BLaER1 treated with 17β-estradiol and CSF1 and Interleukin-3, amounts not matched to agents 10 nM and 100 nM (cell line): Measurements from ENCODE around the gene DNPEP.

ENCODE experiments used
- H3K27ac ChIP-seq, 11 experiments: shearing (Covaris generic); formaldehyde crosslinking; 2 replicates each; pipeline ENCODE4 v1.8.1; 2022
- H3K27me3 ChIP-seq, 11 experiments: shearing (Covaris generic); formaldehyde crosslinking; 2 replicates each; pipeline ENCODE4 v1.8.1; 2022
- H3K36me3 ChIP-seq, 11 experiments: shearing (Covaris generic); formaldehyde crosslinking; 2 replicates each; pipeline ENCODE4 v1.8.1; 2022
- H3K4me1 ChIP-seq, 10 experiments: shearing (Covaris generic); formaldehyde crosslinking; 2 replicates each; pipeline ENCODE4 v1.8.1; 2022
- H3K4me2 ChIP-seq, 11 experiments: shearing (Covaris generic); formaldehyde crosslinking; 2 replicates each; pipeline ENCODE4 v1.8.1; 2022
- H3K4me3 ChIP-seq, 10 experiments: shearing (Covaris generic); formaldehyde crosslinking; 2 replicates each; pipeline ENCODE4 v1.8.1; 2022
- H3K9ac ChIP-seq, 11 experiments: shearing (Covaris generic); formaldehyde crosslinking; 2 replicates each; pipeline ENCODE4 v1.8.1; 2022
- H3K9me3 ChIP-seq, 11 experiments: shearing (Covaris generic); formaldehyde crosslinking; replicated peaks in 1 of 11; 2 replicates each; pipeline ENCODE4 v1.8.1; 2022
- H4K20me1 ChIP-seq, 11 experiments: shearing (Covaris generic); formaldehyde crosslinking; 2 replicates each; pipeline ENCODE4 v1.8.1; 2022
- Cebpa-rat ChIP-seq, 11 experiments: shearing (Covaris generic); IDR thresholded peaks; 2 replicates each; pipeline ENCODE4 v1.8.1; 2022

Gene DNPEP

DNA sequence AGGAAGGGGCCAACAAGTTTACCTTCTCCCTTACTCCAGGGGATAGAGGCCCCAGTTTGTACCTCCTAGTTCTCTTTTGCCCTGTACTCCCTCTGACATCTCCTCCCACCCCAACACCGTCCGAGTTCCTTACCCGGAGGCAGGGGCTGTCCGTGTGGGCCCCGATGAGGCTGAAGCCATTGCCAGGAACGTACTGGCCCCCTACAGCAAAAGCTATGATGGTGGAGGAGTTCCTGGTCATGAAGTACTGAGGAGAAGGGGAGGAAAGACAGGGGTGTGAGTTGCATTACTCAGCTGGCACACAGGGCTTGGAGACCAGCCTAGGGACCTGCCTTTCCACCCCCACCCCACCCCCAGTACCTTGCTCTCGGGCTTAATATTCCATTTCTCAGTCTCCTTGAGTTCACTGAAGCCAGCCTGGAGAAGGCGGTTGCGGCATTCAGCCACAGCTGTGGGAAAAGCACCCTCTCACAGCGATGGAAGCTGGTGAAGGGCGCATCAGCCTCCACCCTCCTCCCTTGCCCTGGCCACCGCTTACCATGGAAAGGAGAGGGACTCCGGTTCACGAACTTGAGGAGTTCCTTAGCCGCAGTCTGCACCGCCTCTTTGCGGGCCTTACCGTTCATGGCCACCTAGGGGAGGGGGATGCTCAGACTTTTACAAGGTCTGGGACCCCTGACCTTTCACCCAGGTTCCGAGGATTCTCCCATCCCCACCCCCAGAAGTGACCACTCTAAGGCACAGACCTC, 1.0 kb downstream of the DNPEP start:
- Histone ChIP-seq H3K4me2 (peak overlapping the region; percentile 90 to 100 (median 95)), H3K27me3 (no peaks in the 10 kb centered on the region), H3K27ac (peak overlapping the region; percentile 77 to 95 (median 90)), H3K36me3 (peaks cover 48 to 52% (median 49%) of the 10 kb centered on the region in 11 experiments), H3K4me1 (peaks cover 16 to 32% (median 20%) of the 10 kb centered on the region in 10 experiments), H3K9me3 (peaks cover 0 to 11% (median 8%) of the 10 kb centered on the region in 11 experiments; a peak in 7 of 22 replicates), H3K4me3 (peak overlapping the region; percentile 76 to 90 (median 85)), H4K20me1 (peaks cover 0 to 56% (median 42%) of the 10 kb centered on the region in 11 experiments; a peak in 15 of 22 replicates), H3K9ac (peak overlapping the region; percentile 83 to 96 (median 91))
- TF ChIP-seq Cebpa-rat (IDR thresholded peaks at IDR 0.05), result no peak

DNA sequence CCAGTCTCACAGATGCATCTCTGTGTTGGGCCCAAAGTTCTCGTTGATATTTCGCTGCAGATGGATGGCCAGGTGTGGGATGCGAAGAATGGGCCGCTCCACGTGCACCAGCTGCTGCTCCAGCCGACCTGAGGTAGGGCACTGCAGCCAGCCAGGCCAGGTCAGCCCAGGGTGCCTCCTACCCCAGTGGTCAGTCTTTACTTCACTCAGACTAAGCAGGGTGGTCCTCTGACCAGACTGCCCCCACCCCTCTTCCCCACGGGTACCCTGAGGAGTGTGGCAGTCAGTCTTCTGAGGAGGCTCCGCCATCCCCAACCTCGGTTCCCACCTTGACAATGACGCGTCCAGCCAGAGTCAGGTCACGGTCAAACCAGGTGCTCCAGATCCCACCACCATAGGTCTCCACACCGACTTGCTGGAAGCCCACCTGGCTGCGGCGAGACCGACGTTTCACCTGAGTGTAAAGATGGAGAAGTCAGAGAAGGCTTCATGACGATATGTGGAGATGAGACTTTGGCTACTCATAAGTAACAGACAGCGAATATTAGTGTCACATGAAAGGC, 1.7 kb downstream of the DNPEP start:
- Histone ChIP-seq H3K27ac (peak overlapping the region in 3 of 11 experiments; percentile 90 to 95 (median 93); a peak in 4 of 22 replicates), H3K4me1 (peaks cover 16 to 32% (median 20%) of the 10 kb centered on the region in 10 experiments), H3K4me2 (peak overlapping the region; percentile 90 to 100 (median 95)), H3K27me3 (no peaks in the 10 kb centered on the region), H3K4me3 (peak overlapping the region in 8 of 10 experiments; percentile 76 to 90 (median 85); a peak in 14 of 20 replicates), H3K9ac (peak overlapping the region in 10 of 11 experiments; percentile 83 to 96 (median 91); a peak in 15 of 22 replicates), H4K20me1 (peaks cover 0 to 63% (median 42%) of the 10 kb centered on the region in 11 experiments; a peak in 15 of 22 replicates), H3K36me3 (peaks cover 55 to 59% (median 56%) of the 10 kb centered on the region in 11 experiments), H3K9me3 (peaks cover 0 to 9% (median 7%) of the 10 kb centered on the region in 11 experiments; a peak in 7 of 22 replicates)
- no peak for TF ChIP-seq Cebpa-rat (IDR thresholded peaks at IDR 0.05)

DNA sequence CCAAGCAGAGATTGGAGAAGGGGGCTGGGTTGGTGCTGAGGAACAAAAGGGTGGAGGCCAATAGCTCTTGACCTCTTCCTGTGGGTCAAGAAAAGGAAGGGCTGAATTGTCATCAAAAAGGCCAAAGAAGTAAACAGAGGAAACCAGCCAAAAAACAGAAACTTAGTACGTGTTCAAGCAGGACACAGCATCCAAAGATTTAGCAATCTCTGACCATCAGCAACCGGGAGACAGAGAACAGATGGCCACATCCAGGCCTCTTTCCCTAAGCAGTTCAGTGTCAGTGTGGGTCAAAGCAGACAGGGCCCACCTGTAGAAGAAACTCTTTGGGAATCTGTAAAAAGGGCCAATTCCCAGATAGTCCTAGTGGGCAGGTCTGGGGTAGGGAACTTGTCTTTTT, 2.9 kb downstream of the DNPEP start:
- Histone ChIP-seq H3K27ac (no peak overlapping the region), H3K9me3 (no peaks in the 10 kb centered on the region), H3K4me3 (no peak overlapping the region), H4K20me1 (peaks cover 0 to 69% (median 42%) of the 10 kb centered on the region in 11 experiments; a peak in 15 of 22 replicates), H3K9ac (peak overlapping the region in 2 of 11 experiments; percentile 34 to 38; a peak in 3 of 22 replicates), H3K4me1 (peaks cover 16 to 32% (median 20%) of the 10 kb centered on the region in 10 experiments), H3K27me3 (no peaks in the 10 kb centered on the region), H3K4me2 (peak overlapping the region in 2 of 11 experiments; percentile 25 to 100; a peak in 4 of 22 replicates), H3K36me3 (peaks cover 64 to 71% (median 68%) of the 10 kb centered on the region in 11 experiments)
- TF ChIP-seq Cebpa-rat (IDR thresholded peaks at IDR 0.05), result no peak

DNA sequence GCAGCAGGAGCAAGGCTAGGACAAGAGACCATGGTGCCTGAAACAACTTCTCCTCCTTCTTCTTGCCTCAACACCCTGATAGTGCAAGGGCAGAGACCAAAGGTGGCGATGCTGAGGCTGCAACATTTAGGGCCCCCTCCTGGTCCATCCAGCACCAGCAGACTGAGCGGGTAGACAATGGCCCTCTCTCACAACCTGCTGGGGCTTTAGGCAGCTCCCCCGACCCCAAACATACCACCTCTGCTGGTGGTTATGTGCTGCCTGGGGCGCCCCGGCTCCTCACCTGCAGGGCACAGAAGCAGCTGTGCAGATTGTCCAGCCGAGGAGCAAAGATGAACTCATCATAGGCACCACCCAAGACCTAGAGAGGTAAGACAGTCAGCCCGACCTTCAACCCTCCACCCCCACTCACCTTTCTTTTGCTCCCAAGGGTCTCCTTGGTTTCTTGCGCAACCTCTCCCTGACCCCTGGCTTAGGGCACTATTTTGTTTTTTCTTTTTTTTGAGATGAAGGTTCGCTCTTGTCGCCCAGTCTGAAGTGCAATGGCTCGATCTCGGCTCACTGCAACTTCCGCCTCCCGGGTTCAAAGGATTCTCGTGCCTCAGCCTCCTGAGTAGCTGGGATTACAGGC, 3.5 kb downstream of the DNPEP start:
- peaks cover 16 to 32% (median 20%) of the 10 kb centered on the region in 10 experiments for H3K4me1 ChIP-seq
- no peak overlapping the region for H3K4me3 ChIP-seq
- no peak overlapping the region for H3K9ac ChIP-seq
- no peaks in the 10 kb centered on the region for H3K9me3 ChIP-seq
- H4K20me1 ChIP-seq, result peaks cover 0 to 69% (median 42%) of the 10 kb centered on the region in 11 experiments; a peak in 15 of 22 replicates
- TF ChIP-seq Cebpa-rat (IDR thresholded peaks at IDR 0.05), result peak in 6 of 11 experiments; percentile 20 to 70 (median 39); a peak in 4 of 22 replicates
- peaks cover 65 to 76% (median 69%) of the 10 kb centered on the region in 11 experiments for H3K36me3 ChIP-seq
- no peak overlapping the region for H3K27ac ChIP-seq
- no peaks in the 10 kb centered on the region for H3K27me3 ChIP-seq
- 0 out of 22 replicates have a peak overlapping the region, but pooled peaks of 1 of the 11 experiments have one; percentile 100 for H3K4me2 ChIP-seq

DNA sequence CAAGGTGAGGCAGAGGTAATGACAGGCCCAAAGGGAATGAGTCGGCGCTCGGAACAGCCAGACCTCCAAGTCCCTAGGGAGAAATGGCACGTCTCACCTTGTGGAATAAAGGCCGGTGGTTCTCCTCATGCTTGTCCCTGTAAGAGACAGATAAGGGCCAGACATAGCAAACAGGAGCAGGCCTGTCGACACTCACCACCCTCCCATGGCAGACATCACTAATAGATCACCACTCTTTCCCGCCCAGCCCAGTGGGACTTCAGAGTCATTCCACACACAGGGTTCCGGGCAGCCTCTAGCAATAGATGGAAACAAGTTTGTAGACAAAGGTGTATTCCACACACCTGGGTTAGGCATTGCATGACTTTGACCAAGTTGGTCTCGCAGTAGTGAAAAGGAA, 6.3 kb downstream of the DNPEP start:
- H3K36me3 ChIP-seq, result peaks cover 81 to 100% (median 93%) of the 10 kb centered on the region in 11 experiments

DNA sequence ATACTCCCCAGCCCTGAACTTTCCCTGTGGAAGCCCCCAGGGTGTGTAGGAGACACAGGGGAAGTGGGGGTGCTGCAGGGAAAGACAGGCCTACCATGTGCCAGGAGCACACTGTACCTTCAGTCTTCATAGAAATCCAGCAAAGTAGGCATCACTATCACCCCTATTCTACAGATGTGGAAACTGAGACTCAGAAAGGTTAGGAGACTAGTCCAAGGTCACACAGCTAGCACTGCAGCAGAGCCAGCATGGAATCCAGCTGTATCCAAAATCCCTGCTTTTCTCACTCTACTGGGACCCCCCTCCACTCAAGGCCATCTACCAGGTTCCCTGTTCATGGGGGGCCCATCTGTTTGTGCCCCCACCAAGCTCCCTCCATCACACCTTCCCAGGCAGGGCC, 6.8 kb downstream of the DNPEP start:
- no peak for TF ChIP-seq Cebpa-rat (IDR thresholded peaks at IDR 0.05)
- no peak overlapping the region for H3K9ac ChIP-seq
- H3K4me3 ChIP-seq, result no peak overlapping the region
- H3K27ac ChIP-seq, result no peak overlapping the region
- no peak overlapping the region for H3K4me2 ChIP-seq
- H3K36me3 ChIP-seq, result peaks cover 79 to 100% (median 93%) of the 10 kb centered on the region in 11 experiments
- no peaks in the 10 kb centered on the region for H3K9me3 ChIP-seq
- no peaks in the 10 kb centered on the region for H3K27me3 ChIP-seq
- H3K4me1 ChIP-seq, result peaks cover 0 to 15% (median 2%) of the 10 kb centered on the region in 10 experiments; a peak in 12 of 20 replicates
- peaks cover 0 to 55% (median 30%) of the 10 kb centered on the region in 11 experiments; a peak in 15 of 22 replicates for H4K20me1 ChIP-seq

More for the DNA sequence above, 6.3 kb downstream of the DNPEP start:
- Histone ChIP-seq H3K4me1 (peaks cover 4 to 20% (median 7%) of the 10 kb centered on the region in 10 experiments), H3K4me2 (no peak overlapping the region), H4K20me1 (peaks cover 0 to 60% (median 35%) of the 10 kb centered on the region in 11 experiments; a peak in 15 of 22 replicates), H3K4me3 (no peak overlapping the region), H3K27ac (no peak overlapping the region), H3K9me3 (no peaks in the 10 kb centered on the region), H3K27me3 (no peaks in the 10 kb centered on the region), H3K9ac (no peak overlapping the region)
- TF ChIP-seq Cebpa-rat (IDR thresholded peaks at IDR 0.05), result no peak

DNA sequence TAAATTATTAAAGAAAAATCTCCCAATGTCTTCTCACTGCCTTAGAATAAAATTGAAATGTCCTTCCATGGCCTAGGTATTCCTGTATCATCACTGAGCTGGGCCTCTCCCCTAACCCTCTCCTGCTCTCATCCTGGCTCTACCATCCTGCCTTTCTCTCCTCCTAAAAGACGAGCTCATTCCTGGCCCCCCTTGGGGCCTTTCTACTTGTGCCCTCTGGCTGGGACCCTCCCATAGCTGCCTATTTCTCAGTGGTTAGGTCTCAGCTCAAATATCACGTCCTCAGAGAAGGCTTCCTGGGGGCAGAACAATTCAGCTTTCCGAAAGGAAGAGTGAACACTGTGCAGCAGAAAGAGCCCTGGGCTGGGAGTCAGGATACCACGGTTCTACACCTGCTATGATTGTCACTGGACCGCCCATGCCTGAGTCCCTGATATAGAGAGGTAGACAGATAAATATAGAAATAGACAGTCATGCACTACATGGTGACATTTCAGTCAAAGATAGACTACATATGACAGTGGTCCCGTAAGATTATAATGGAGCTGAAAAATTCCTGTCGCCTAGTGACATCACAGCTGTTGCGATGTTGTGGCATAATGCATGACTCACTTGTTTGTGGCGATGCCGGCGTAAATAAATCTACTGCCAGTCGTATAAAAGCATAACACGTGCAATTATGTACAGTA, 9.4 kb downstream of the DNPEP start:
- Histone ChIP-seq H3K4me3 (no peak overlapping the region), H3K9ac (no peak overlapping the region), H3K9me3 (no peaks in the 10 kb centered on the region), H3K27me3 (no peaks in the 10 kb centered on the region), H4K20me1 (peaks cover 0 to 42% (median 13%) of the 10 kb centered on the region in 11 experiments; a peak in 10 of 22 replicates), H3K36me3 (peaks cover 77 to 100% (median 92%) of the 10 kb centered on the region in 11 experiments), H3K27ac (no peak overlapping the region), H3K4me1 (no peaks in the 10 kb centered on the region), H3K4me2 (no peak overlapping the region)
- no peak for TF ChIP-seq Cebpa-rat (IDR thresholded peaks at IDR 0.05)

DNA sequence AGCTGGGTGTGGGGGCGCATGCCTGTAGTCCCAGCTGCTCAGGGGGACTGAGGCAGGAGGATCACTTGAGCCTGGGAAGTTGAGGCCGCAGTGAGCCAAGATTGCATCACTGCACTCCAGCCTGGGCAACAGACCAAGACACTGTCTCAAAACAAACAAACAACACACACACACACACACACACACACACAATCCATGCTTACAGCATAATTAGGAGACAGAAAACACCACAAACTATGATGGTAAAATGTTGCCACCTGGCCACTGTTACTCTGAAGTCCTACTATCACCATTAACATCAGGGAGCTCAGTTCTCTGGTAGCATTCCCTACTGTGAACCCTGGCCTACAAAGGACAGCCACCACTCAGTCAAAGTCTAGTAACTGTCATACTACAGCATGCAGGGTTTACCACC, 18.3 kb downstream of the DNPEP start:
- Histone ChIP-seq H3K4me2 (0 out of 22 replicates have a peak overlapping the region, but pooled peaks of 1 of the 11 experiments have one; percentile 23), H3K27me3 (no peaks in the 10 kb centered on the region), H3K9ac (no peak overlapping the region), H3K9me3 (no peaks in the 10 kb centered on the region), H3K4me3 (no peak overlapping the region), H4K20me1 (peaks cover 0 to 9% (median 0%) of the 10 kb centered on the region in 11 experiments; a peak in 1 of 22 replicates), H3K27ac (no peak overlapping the region), H3K36me3 (peaks cover 13 to 26% (median 16%) of the 10 kb centered on the region in 11 experiments), H3K4me1 (peaks cover 0 to 18% (median 0%) of the 10 kb centered on the region in 10 experiments; a peak in 5 of 20 replicates)
- no peak for TF ChIP-seq Cebpa-rat (IDR thresholded peaks at IDR 0.05)
